Measurements from ENCODE around the gene WASHC3.
A peak's percentile ranks its signal among the peaks of the same experiment; 100 is the strongest.
"Not testable (repeated sequence)": the region's sequence is repeated elsewhere in the genome, so short reads cannot be mapped to it uniquely, and the experiment has no call there.

WASHC3 gene, protein sequence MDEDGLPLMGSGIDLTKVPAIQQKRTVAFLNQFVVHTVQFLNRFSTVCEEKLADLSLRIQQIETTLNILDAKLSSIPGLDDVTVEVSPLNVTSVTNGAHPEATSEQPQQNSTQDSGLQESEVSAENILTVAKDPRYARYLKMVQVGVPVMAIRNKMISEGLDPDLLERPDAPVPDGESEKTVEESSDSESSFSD

GRCh38 chr12:102061560-102062418 is at the start of gene WASHC3:
WASHC3 (minus strand) TSS chr12:102061991; CDS start chr12:102061962, 29 bp downstream.
- peak; percentile 95 to 97 for DNase-seq

GRCh38 chr12:102110782-102111181 is 49.0 kb upstream of the WASHC3 start:
- DNase-seq, result no peak

GRCh38 chr12:102107970-102108369 is 46.2 kb upstream of the WASHC3 start:
- no peak for DNase-seq

- DNase-seq, result no peak
Measured at GRCh38 chr12:102106905-102107304, 45.1 kb upstream of the WASHC3 start.

GRCh38 chr12:102096855-102097254 is 35.1 kb upstream of the WASHC3 start:
- no peak for DNase-seq

GRCh38 chr12:102095677-102096263 is 34.0 kb upstream of the WASHC3 start:
- DNase-seq, result no peak

DNA sequence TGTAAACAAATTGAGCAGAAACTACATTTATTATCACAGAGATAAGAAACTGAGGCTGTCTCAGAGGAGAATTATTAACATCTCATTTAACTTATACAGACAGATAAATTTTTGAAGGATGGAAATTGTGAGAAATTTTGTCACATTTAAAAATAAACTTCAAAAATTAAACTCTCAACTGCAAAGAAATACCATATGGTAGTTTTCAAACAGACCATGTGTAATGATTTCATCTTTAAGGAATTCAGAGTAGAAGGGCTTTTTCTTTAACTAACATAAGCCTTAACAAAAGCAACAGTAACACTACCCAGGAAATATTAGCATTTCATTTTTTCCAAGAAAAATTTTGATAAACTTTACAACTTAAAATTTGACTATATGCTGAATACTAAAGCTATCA is 31.5 kb upstream of the WASHC3 start:
- DNase-seq, result no peak

- not testable (repeated sequence) for DNase-seq
Measured at GRCh38 chr12:102089228-102089835, 27.5 kb upstream of the WASHC3 start.

DNA sequence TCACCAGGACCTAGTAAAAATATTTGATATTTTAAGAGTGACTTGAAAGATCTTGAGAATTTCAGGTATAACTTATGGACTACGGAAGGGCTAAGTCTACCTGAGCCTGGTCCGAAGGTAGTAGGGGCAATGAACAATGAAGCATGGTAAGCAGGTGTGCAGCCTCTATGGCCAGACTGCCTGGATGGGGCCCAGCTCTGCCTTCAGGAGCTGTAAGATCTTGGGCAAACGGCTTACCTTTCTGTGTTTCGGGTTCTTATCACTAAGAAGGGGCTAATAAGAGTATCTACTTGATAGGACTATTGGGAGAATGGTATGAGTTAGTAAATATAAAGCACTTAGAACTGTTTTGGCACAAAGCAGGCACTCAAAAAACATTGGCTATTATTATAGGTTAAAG is 19.1 kb upstream of the WASHC3 start:
- DNase-seq, result no peak

- DNase-seq, result not testable (repeated sequence)
Measured at GRCh38 chr12:102072092-102072491, 10.3 kb upstream of the WASHC3 start.

DNA sequence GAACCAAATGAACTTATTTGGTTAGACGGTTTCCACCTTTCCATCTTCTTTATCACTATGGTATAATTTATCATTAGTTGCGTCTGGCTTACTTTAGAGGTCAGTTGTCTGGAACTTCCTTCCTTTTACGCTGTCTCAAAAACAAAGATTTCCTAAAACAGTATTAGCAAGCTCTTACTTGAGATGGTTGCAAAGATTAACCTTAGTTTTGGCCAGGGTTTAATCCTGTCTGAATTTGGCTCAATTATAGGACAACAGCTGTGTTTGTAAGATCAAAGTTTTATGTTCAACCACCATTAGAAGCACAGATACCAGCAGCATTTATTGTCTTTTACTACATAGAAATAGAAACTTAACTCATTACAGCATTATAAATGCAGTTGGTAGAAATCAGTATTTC is 7.9 kb upstream of the WASHC3 start:
- DNase-seq, result no peak

- DNase-seq, result no peak
Measured at GRCh38 chr12:102067574-102068258, 5.9 kb upstream of the WASHC3 start.

- DNase-seq, result no peak
Measured at GRCh38 chr12:102064476-102064875, 2.7 kb upstream of the WASHC3 start.

- no peak for DNase-seq
Measured at GRCh38 chr12:102063069-102063468, 1.3 kb upstream of the WASHC3 start.

- no peak for DNase-seq
Measured at GRCh38 chr12:102062419-102062806, 622 bp upstream of the WASHC3 start.

DNA sequence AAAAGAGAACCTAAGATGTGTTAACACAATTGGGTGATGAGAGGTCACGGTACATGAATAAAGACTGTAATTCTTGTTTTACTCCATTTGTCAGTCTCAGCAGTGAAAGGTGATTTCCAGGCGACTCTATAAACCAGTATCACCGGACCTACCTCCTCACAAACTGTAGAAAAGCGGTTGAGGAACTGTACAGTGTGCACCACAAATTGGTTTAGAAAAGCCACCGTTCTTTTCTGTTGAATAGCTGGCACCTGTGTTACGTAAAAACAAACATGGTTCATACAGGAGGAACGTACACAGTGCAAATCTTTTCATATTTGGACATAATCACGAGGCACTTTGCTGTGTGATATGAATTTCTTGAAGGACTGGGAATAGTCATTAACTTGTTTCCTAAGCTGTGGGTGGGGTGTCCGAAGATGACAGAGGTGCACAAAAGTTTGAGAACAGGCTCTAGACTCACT is 663 bp downstream of the WASHC3 start:
- no peak for DNase-seq

GRCh38 chr12:102059343-102059742 is 2.4 kb downstream of the WASHC3 start:
- DNase-seq, result no peak

GRCh38 chr12:102054345-102054744 is 7.4 kb downstream of the WASHC3 start:
- DNase-seq, result no peak

DNA sequence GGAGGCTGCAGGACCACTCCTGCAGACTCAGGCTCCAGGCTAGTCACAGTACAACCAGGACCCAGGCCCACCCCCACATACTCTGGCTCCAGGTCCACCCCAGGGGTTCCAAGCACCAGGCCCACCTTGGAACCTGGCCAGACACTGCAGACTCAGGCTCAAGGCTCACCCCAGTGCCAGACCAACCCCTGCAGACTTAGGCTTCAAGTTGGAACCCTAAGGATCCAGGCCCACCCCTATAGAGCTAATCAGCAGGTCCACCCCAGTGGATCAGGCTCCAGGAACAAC is 8.8 kb downstream of the WASHC3 start:
- DNase-seq, result no peak

- no peak for DNase-seq
Measured at GRCh38 chr12:102052192-102053061, 9.4 kb downstream of the WASHC3 start.

- DNase-seq, result no peak
Measured at GRCh38 chr12:102051431-102051965, 10.3 kb downstream of the WASHC3 start.
